ENCODE measurements around the gene CELF1. TPM values are rescaled to one million over a fixed set of nuclear protein-coding genes. Genes with fewer than 3 reads are reported as not detected.
"Not testable (repeated sequence)": the region's sequence is repeated elsewhere in the genome, so short reads cannot be mapped to it uniquely, and the experiment has no call there.

The CELF1 gene
- polyA plus RNA-seq, 1 donor, result 79.2 TPM

GRCh38 chr11:47468598-47469214 is 84.2 kb downstream of the CELF1 start:
- Histone ChIP-seq H3K27ac (ENCODE audit: low read length) (no peak overlapping the region), H3K4me1 (ENCODE audit: control insufficient read depth, insufficient read depth, low read length) (no peaks in the 10 kb centered on the region), H3K27me3 (ENCODE audit: control insufficient read depth, insufficient read depth, low read length) (no peaks in the 10 kb centered on the region), H3K9me3 (ENCODE audit: control insufficient read depth, low read depth, low read length) (no peaks in the 10 kb centered on the region), H3K36me3 (ENCODE audit: control insufficient read depth, insufficient read depth, low read length) (peaks cover 77% of the 10 kb centered on the region), H3K4me3 (ENCODE audit: low read length) (no peak overlapping the region)
- 59% methylated on average over 4 of the region's 8 CpGs for WGBS (ENCODE audit: insufficient coverage, low lambda C conversion rate)
- no peak for DNase-seq

GRCh38 chr11:47467357-47467756 is 85.6 kb downstream of the CELF1 start:
- Histone ChIP-seq H3K4me1 (ENCODE audit: control insufficient read depth, insufficient read depth, low read length) (no peaks in the 10 kb centered on the region), H3K27ac (ENCODE audit: low read length) (no peak overlapping the region), H3K4me3 (ENCODE audit: low read length) (no peak overlapping the region), H3K36me3 (ENCODE audit: control insufficient read depth, insufficient read depth, low read length) (peaks cover 69% of the 10 kb centered on the region), H3K9me3 (ENCODE audit: control insufficient read depth, low read depth, low read length) (no peaks in the 10 kb centered on the region), H3K27me3 (ENCODE audit: control insufficient read depth, insufficient read depth, low read length) (no peaks in the 10 kb centered on the region)
- DNase-seq, result no peak
- WGBS (ENCODE audit: insufficient coverage, low lambda C conversion rate), result no CpG with 5 or more reads among the region's 7 CpGs

GRCh38 chr11:47466701-47467250 is 86.2 kb downstream of the CELF1 start:
- Histone ChIP-seq H3K27me3 (ENCODE audit: control insufficient read depth, insufficient read depth, low read length) (no peaks in the 10 kb centered on the region), H3K4me1 (ENCODE audit: control insufficient read depth, insufficient read depth, low read length) (no peaks in the 10 kb centered on the region), H3K36me3 (ENCODE audit: control insufficient read depth, insufficient read depth, low read length) (peaks cover 63% of the 10 kb centered on the region), H3K9me3 (ENCODE audit: control insufficient read depth, low read depth, low read length) (no peaks in the 10 kb centered on the region), H3K27ac (ENCODE audit: low read length) (no peak overlapping the region), H3K4me3 (ENCODE audit: low read length) (no peak overlapping the region)
- no peak for DNase-seq
- no CpG with 5 or more reads among the region's 4 CpGs for WGBS (ENCODE audit: insufficient coverage, low lambda C conversion rate)

GRCh38 chr11:47466201-47466600 is 86.7 kb downstream of the CELF1 start:
- WGBS (ENCODE audit: insufficient coverage, low lambda C conversion rate), result 72% methylated on average over 4 of the region's 5 CpGs
- Histone ChIP-seq H3K27me3 (ENCODE audit: control insufficient read depth, insufficient read depth, low read length) (no peaks in the 10 kb centered on the region), H3K4me3 (ENCODE audit: low read length) (no peak overlapping the region), H3K36me3 (ENCODE audit: control insufficient read depth, insufficient read depth, low read length) (peaks cover 57% of the 10 kb centered on the region), H3K27ac (ENCODE audit: low read length) (no peak overlapping the region), H3K4me1 (ENCODE audit: control insufficient read depth, insufficient read depth, low read length) (no peaks in the 10 kb centered on the region), H3K9me3 (ENCODE audit: control insufficient read depth, low read depth, low read length) (no peaks in the 10 kb centered on the region)
- DNase-seq, result no peak

- 71% methylated on average over 1 of the region's 5 CpGs for WGBS (ENCODE audit: insufficient coverage, low lambda C conversion rate)
Measured at GRCh38 chr11:47464483-47464882, 88.4 kb downstream of the CELF1 start.

GRCh38 chr11:47461876-47462275 is 91.1 kb downstream of the CELF1 start:
- H3K9me3 ChIP-seq (ENCODE audit: control insufficient read depth, low read depth, low read length), result no peaks in the 10 kb centered on the region
- no peak for DNase-seq
- no CpG with 5 or more reads among the region's 7 CpGs for WGBS (ENCODE audit: insufficient coverage, low lambda C conversion rate)

More at GRCh38 chr11:47464483-47464882, 88.4 kb downstream of the CELF1 start:
- no peaks in the 10 kb centered on the region for H3K27me3 ChIP-seq (ENCODE audit: control insufficient read depth, insufficient read depth, low read length)
- H3K4me1 ChIP-seq (ENCODE audit: control insufficient read depth, insufficient read depth, low read length), result no peaks in the 10 kb centered on the region
- H3K27ac ChIP-seq (ENCODE audit: low read length), result no peak overlapping the region
- DNase-seq, result no peak
- no peak overlapping the region for H3K4me3 ChIP-seq (ENCODE audit: low read length)
- H3K36me3 ChIP-seq (ENCODE audit: control insufficient read depth, insufficient read depth, low read length), result peaks cover 45% of the 10 kb centered on the region
- no peaks in the 10 kb centered on the region for H3K9me3 ChIP-seq (ENCODE audit: control insufficient read depth, low read depth, low read length)

GRCh38 chr11:47460571-47461235 is 92.2 kb downstream of the CELF1 start:
- Histone ChIP-seq H3K27ac (ENCODE audit: low read length) (no peak overlapping the region), H3K4me3 (ENCODE audit: low read length) (no peak overlapping the region), H3K27me3 (ENCODE audit: control insufficient read depth, insufficient read depth, low read length) (no peaks in the 10 kb centered on the region), H3K36me3 (ENCODE audit: control insufficient read depth, insufficient read depth, low read length) (peaks cover 24% of the 10 kb centered on the region), H3K4me1 (ENCODE audit: control insufficient read depth, insufficient read depth, low read length) (no peaks in the 10 kb centered on the region), H3K9me3 (ENCODE audit: control insufficient read depth, low read depth, low read length) (no peaks in the 10 kb centered on the region)
- no CpG with 5 or more reads among the region's 2 CpGs for whole genome bisulfite sequencing (ENCODE audit: insufficient coverage, low lambda C conversion rate)
- DNase-seq, result no peak

More at GRCh38 chr11:47461876-47462275, 91.1 kb downstream of the CELF1 start:
- H3K4me1 ChIP-seq (ENCODE audit: control insufficient read depth, insufficient read depth, low read length), result no peaks in the 10 kb centered on the region
- H3K36me3 ChIP-seq (ENCODE audit: control insufficient read depth, insufficient read depth, low read length), result peaks cover 28% of the 10 kb centered on the region
- H3K27me3 ChIP-seq (ENCODE audit: control insufficient read depth, insufficient read depth, low read length), result no peaks in the 10 kb centered on the region
- H3K27ac ChIP-seq (ENCODE audit: low read length), result no peak overlapping the region
- H3K4me3 ChIP-seq (ENCODE audit: low read length), result no peak overlapping the region

- H3K4me3 ChIP-seq (ENCODE audit: low read length); H3K27me3 ChIP-seq (ENCODE audit: control insufficient read depth, insufficient read depth, low read length); H3K9me3 ChIP-seq (ENCODE audit: control insufficient read depth, low read depth, low read length); H3K36me3 ChIP-seq (ENCODE audit: control insufficient read depth, insufficient read depth, low read length); H3K4me1 ChIP-seq (ENCODE audit: control insufficient read depth, insufficient read depth, low read length); H3K27ac ChIP-seq (ENCODE audit: low read length): not testable (repeated sequence)
- DNase-seq, result peak; percentile 76 to 83
- WGBS (ENCODE audit: insufficient coverage, low lambda C conversion rate), result no CpG with 5 or more reads among the region's 8 CpGs
Measured at GRCh38 chr11:47454258-47454671, 98.7 kb downstream of the CELF1 start.

- Histone ChIP-seq H3K27ac (ENCODE audit: low read length) (no peak overlapping the region), H3K36me3 (ENCODE audit: control insufficient read depth, insufficient read depth, low read length) (no peaks in the 10 kb centered on the region), H3K9me3 (ENCODE audit: control insufficient read depth, low read depth, low read length) (no peaks in the 10 kb centered on the region), H3K27me3 (ENCODE audit: control insufficient read depth, insufficient read depth, low read length) (no peaks in the 10 kb centered on the region), H3K4me1 (ENCODE audit: control insufficient read depth, insufficient read depth, low read length) (no peaks in the 10 kb centered on the region), H3K4me3 (ENCODE audit: low read length) (no peak overlapping the region)
- WGBS (ENCODE audit: insufficient coverage, low lambda C conversion rate), result no CpG with 5 or more reads among the region's 8 CpGs
- no peak for DNase-seq
Measured at GRCh38 chr11:47453365-47453764, 99.6 kb downstream of the CELF1 start.

GRCh38 chr11:47451990-47452389 is 100.9 kb downstream of the CELF1 start:
- H3K9me3 ChIP-seq (ENCODE audit: control insufficient read depth, low read depth, low read length), result no peaks in the 10 kb centered on the region
- no peak overlapping the region for H3K4me3 ChIP-seq (ENCODE audit: low read length)
- H3K4me1 ChIP-seq (ENCODE audit: control insufficient read depth, insufficient read depth, low read length), result no peaks in the 10 kb centered on the region
- no CpG with 5 or more reads among the region's 4 CpGs for WGBS (ENCODE audit: insufficient coverage, low lambda C conversion rate)
- no peaks in the 10 kb centered on the region for H3K27me3 ChIP-seq (ENCODE audit: control insufficient read depth, insufficient read depth, low read length)
- no peak overlapping the region for H3K27ac ChIP-seq (ENCODE audit: low read length)
- DNase-seq, result no peak
- H3K36me3 ChIP-seq (ENCODE audit: control insufficient read depth, insufficient read depth, low read length), result no peaks in the 10 kb centered on the region

Measured in large intestine (tissue), 3 donors.